Stimulated activated effector memory CD8-positive, alpha-beta T cell treated with anti-CD3 and anti-CD28 coated beads, Interleukin-12 subunit alpha, Interleukin-12 subunit beta, amount 100 ng/mL, for 72 hours (primary cell): ENCODE results near the gene BTG1.
A peak's percentile ranks its signal among the peaks of the same experiment; 100 is the strongest.
"Not testable (repeated sequence)": the region's sequence is repeated elsewhere in the genome, so short reads cannot be mapped to it uniquely, and the experiment has no call there.

Source experiments
- ATAC-seq: fragments of 150-1000 bp; cut with Tn5 transposase; 2 replicates; pipeline ENCODE4 v1.10.0; 2021
- DNase-seq, 2 donors: peaks; one replicate each; pipeline ENCODE4 v3.0.0; 2021 to 2022; ENCODE audit warnings: low spot score in 2 of 2
- H3K27ac Mint-ChIP-seq: one replicate; pipeline ENCODE4 v1.8.0; 2022; ENCODE audit warnings: mild to moderate bottlenecking, mixed read lengths
- H3K36me3 Mint-ChIP-seq: one replicate; pipeline ENCODE4 v1.8.0; 2022; ENCODE audit warnings: mild to moderate bottlenecking, mixed read lengths
- H3K4me1 Mint-ChIP-seq: one replicate; pipeline ENCODE4 v1.8.0; 2022; ENCODE audit warnings: mixed read lengths
- H3K4me3 Mint-ChIP-seq: one replicate; pipeline ENCODE4 v1.8.0; 2022; ENCODE audit warnings: mild to moderate bottlenecking, mixed read lengths
- H3K9me3 Mint-ChIP-seq: one replicate; pipeline ENCODE4 v1.8.0; 2022; ENCODE audit warnings: mixed read lengths

Gene BTG1

GRCh38 chr12:92141591-92142121 lies 4.0 kb downstream of the BTG1 start:
- Mint-ChIP-seq H3K27ac (peak overlapping the region; percentile 99), H3K36me3 (peaks cover 100% of the 10 kb centered on the region), H3K4me3 (peak overlapping the region; percentile 100), H3K4me1 (peaks cover 39% of the 10 kb centered on the region), H3K9me3 (no peaks in the 10 kb centered on the region)
- no peak for ATAC-seq
- DNase-seq, result no peak

- H3K36me3 Mint-ChIP-seq, result peaks cover 100% of the 10 kb centered on the region
- peaks cover 39% of the 10 kb centered on the region for H3K4me1 Mint-ChIP-seq
- DNase-seq (no peak), ATAC-seq (no peak)
- H3K27ac Mint-ChIP-seq, result peak overlapping the region; percentile 99
- peak overlapping the region; percentile 100 for H3K4me3 Mint-ChIP-seq
- no peaks in the 10 kb centered on the region for H3K9me3 Mint-ChIP-seq
These were observed 4.6 kb downstream of the BTG1 start for GRCh38 chr12:92140896-92141536.

- peaks cover 100% of the 10 kb centered on the region for H3K36me3 Mint-ChIP-seq
- peaks cover 42% of the 10 kb centered on the region for H3K4me1 Mint-ChIP-seq
- H3K27ac Mint-ChIP-seq, result peak overlapping the region; percentile 99
- no peak for DNase-seq
- H3K4me3 Mint-ChIP-seq, result peak overlapping the region; percentile 100
- no peak for ATAC-seq
- no peaks in the 10 kb centered on the region for H3K9me3 Mint-ChIP-seq
These were observed 5.5 kb downstream of the BTG1 start for GRCh38 chr12:92140156-92140555.

- no peaks in the 10 kb centered on the region for H3K9me3 Mint-ChIP-seq
- H3K27ac Mint-ChIP-seq, result peak overlapping the region; percentile 99
- H3K4me3 Mint-ChIP-seq, result peak overlapping the region; percentile 100
- H3K4me1 Mint-ChIP-seq, result peaks cover 47% of the 10 kb centered on the region
- H3K36me3 Mint-ChIP-seq, result peaks cover 100% of the 10 kb centered on the region
- no peak for DNase-seq
- no peak for ATAC-seq
These were observed 6.0 kb downstream of the BTG1 start for GRCh38 chr12:92139634-92140150.

- Mint-ChIP-seq H3K9me3 (no peaks in the 10 kb centered on the region), H3K4me3 (peak overlapping the region; percentile 100), H3K4me1 (peaks cover 52% of the 10 kb centered on the region), H3K27ac (peak overlapping the region; percentile 99), H3K36me3 (peaks cover 98% of the 10 kb centered on the region)
- DNase-seq (no peak), ATAC-seq (no peak)
These were observed 7.0 kb downstream of the BTG1 start for GRCh38 chr12:92138626-92139025.

- Mint-ChIP-seq H3K9me3 (no peaks in the 10 kb centered on the region), H3K4me3 (peak overlapping the region; percentile 100), H3K4me1 (peaks cover 57% of the 10 kb centered on the region), H3K36me3 (peaks cover 98% of the 10 kb centered on the region), H3K27ac (peak overlapping the region; percentile 99)
- DNase-seq (no peak), ATAC-seq (no peak)
These were observed 7.5 kb downstream of the BTG1 start for GRCh38 chr12:92138144-92138543.

GRCh38 chr12:92136965-92137721 lies 8.5 kb downstream of the BTG1 start:
- Mint-ChIP-seq H3K9me3 (no peaks in the 10 kb centered on the region), H3K36me3 (peaks cover 94% of the 10 kb centered on the region), H3K4me3 (peak overlapping the region; percentile 100), H3K27ac (peak overlapping the region; percentile 99), H3K4me1 (peaks cover 64% of the 10 kb centered on the region)
- DNase-seq, result no peak
- peak; percentile 75 for ATAC-seq

- Mint-ChIP-seq H3K4me1 (peaks cover 73% of the 10 kb centered on the region), H3K9me3 (no peaks in the 10 kb centered on the region), H3K27ac (peak overlapping the region; percentile 99), H3K4me3 (peak overlapping the region; percentile 100), H3K36me3 (peaks cover 94% of the 10 kb centered on the region)
- ATAC-seq (no peak), DNase-seq (no peak)
These were observed 9.5 kb downstream of the BTG1 start for GRCh38 chr12:92136026-92136730.

- peaks cover 78% of the 10 kb centered on the region for H3K4me1 Mint-ChIP-seq
- H3K27ac Mint-ChIP-seq, result peak overlapping the region; percentile 99
- ATAC-seq, DNase-seq, H3K9me3 Mint-ChIP-seq: not testable (repeated sequence)
- H3K36me3 Mint-ChIP-seq, result peaks cover 94% of the 10 kb centered on the region
- peak overlapping the region; percentile 100 for H3K4me3 Mint-ChIP-seq
These were observed 10.1 kb downstream of the BTG1 start for GRCh38 chr12:92135541-92135940.

GRCh38 chr12:92134638-92135274 lies 10.9 kb downstream of the BTG1 start:
- H3K36me3 Mint-ChIP-seq, result peaks cover 93% of the 10 kb centered on the region
- peak overlapping the region; percentile 99 for H3K27ac Mint-ChIP-seq
- H3K4me3 Mint-ChIP-seq, result peak overlapping the region; percentile 100
- no peak for DNase-seq
- H3K4me1 Mint-ChIP-seq, result peaks cover 75% of the 10 kb centered on the region
- ATAC-seq, result peak; percentile 78
- H3K9me3 Mint-ChIP-seq, result no peaks in the 10 kb centered on the region

GRCh38 chr12:92133795-92134637 lies 11.6 kb downstream of the BTG1 start:
- peaks cover 76% of the 10 kb centered on the region for H3K4me1 Mint-ChIP-seq
- H3K36me3 Mint-ChIP-seq, result peaks cover 93% of the 10 kb centered on the region
- ATAC-seq, result peak; percentile 25
- H3K4me3 Mint-ChIP-seq, result peak overlapping the region; percentile 100
- H3K27ac Mint-ChIP-seq, result peak overlapping the region; percentile 99
- peak in 1 of 2 donors; percentile 58 for DNase-seq
- H3K9me3 Mint-ChIP-seq, result no peaks in the 10 kb centered on the region

GRCh38 chr12:92133171-92133570 lies 12.5 kb downstream of the BTG1 start:
- Mint-ChIP-seq H3K9me3 (no peaks in the 10 kb centered on the region), H3K36me3 (peaks cover 91% of the 10 kb centered on the region), H3K27ac (peak overlapping the region; percentile 99), H3K4me1 (peaks cover 72% of the 10 kb centered on the region), H3K4me3 (peak overlapping the region; percentile 100)
- no peak for ATAC-seq
- DNase-seq, result no peak

- ATAC-seq, result no peak
- H3K9me3 Mint-ChIP-seq, result no peaks in the 10 kb centered on the region
- H3K4me3 Mint-ChIP-seq, result peak overlapping the region; percentile 100
- H3K36me3 Mint-ChIP-seq, result peaks cover 83% of the 10 kb centered on the region
- DNase-seq, result no peak
- H3K4me1 Mint-ChIP-seq, result peaks cover 65% of the 10 kb centered on the region
- peak overlapping the region; percentile 99 for H3K27ac Mint-ChIP-seq
These were observed 13.4 kb downstream of the BTG1 start for GRCh38 chr12:92132288-92132687.

- DNase-seq (no peak), ATAC-seq (peak; percentile 27)
- peaks cover 53% of the 10 kb centered on the region for H3K4me1 Mint-ChIP-seq
- peaks cover 83% of the 10 kb centered on the region for H3K36me3 Mint-ChIP-seq
- H3K27ac Mint-ChIP-seq, result peak overlapping the region; percentile 99
- H3K9me3 Mint-ChIP-seq, result no peaks in the 10 kb centered on the region
- H3K4me3 Mint-ChIP-seq, result peak overlapping the region; percentile 100
These were observed 14.6 kb downstream of the BTG1 start for GRCh38 chr12:92130999-92131398.
